ENCODE results near the gene RAB11FIP2. TPM values are rescaled to one million over a fixed set of nuclear protein-coding genes. Genes with fewer than 3 reads are reported as not detected.

The RAB11FIP2 gene
- total and polyA plus RNA-seq, 2 of the 8 experiments (the other 6 are each of a cell fraction or from before 2014, with no cell fraction given): 3.1 to 12.7 TPM

- H3K4me3 ChIP-seq (ENCODE audit: extremely low read depth in 1 of 4, insufficient read depth in 2 of 4, low read depth in 3 of 4, low read length in 4 of 4): no peak overlapping the region
- H4K8ac ChIP-seq (ENCODE audit: extremely low read depth, insufficient read depth, low read length): no peak overlapping the region
- no peak overlapping the region for H2BK15ac ChIP-seq (ENCODE audit: low read length)
- no peak overlapping the region for H3K14ac ChIP-seq (ENCODE audit: insufficient read length)
- no peak overlapping the region for H3K56ac ChIP-seq (replicated peaks; ENCODE audit: insufficient read length, low read depth, low read length)
- no peaks in the 10 kb centered on the region for H3K36me3 ChIP-seq (ENCODE audit: control insufficient read depth in 2 of 4, insufficient read depth in 4 of 4, low read length in 3 of 4)
- no peaks in the 10 kb centered on the region for H4K20me1 ChIP-seq (replicated peaks in 1 of 2; ENCODE audit: control insufficient read depth in 1 of 2, insufficient read depth in 2 of 2, low read length in 2 of 2)
- no peak overlapping the region for H3K9ac ChIP-seq (replicated peaks in 1 of 4; ENCODE audit: extremely low read depth in 1 of 4, low read depth in 3 of 4, low read length in 3 of 4)
- H3K4ac ChIP-seq (replicated peaks; ENCODE audit: insufficient read length, low read depth, low read length): no peak overlapping the region
- no peak overlapping the region for H3K4me2 ChIP-seq (ENCODE audit: insufficient read depth in 1 of 2, low read depth in 2 of 2, low read length in 2 of 2)
- H3K27ac ChIP-seq (ENCODE audit: low read depth, low read length): no peak overlapping the region
- WGBS, 2 experiments (ENCODE audit: extremely low coverage in 1 of 2, insufficient coverage in 1 of 2, insufficient read length in 1 of 2, insufficient replicate concordance in 2 of 2, low coverage in 1 of 2, low lambda C conversion rate in 2 of 2, missing lambda C conversion rate in 1 of 2): 86% methylated on average over 8 of the region's 8 CpGs; no CpG with 5 or more reads in 1 of the 2 experiments
- H3K27me3 ChIP-seq (replicated peaks in 1 of 4; ENCODE audit: control insufficient read depth in 3 of 4, extremely low read depth in 1 of 4, insufficient read depth in 3 of 4, low read length in 3 of 4): no peaks in the 10 kb centered on the region
- H2BK120ac ChIP-seq (replicated peaks; ENCODE audit: low read depth, low read length): no peak overlapping the region
- CTCF ChIA-PET (ENCODE audit: partially characterized antibody): interaction anchor here (1.1 to 1.3 kb wide), 2 partner anchors 8 to 9 kb away, joined by 3 read pairs; no protein-coding TSS in a partner anchor
- H3K79me1 ChIP-seq (ENCODE audit: low read depth, low read length): no peaks in the 10 kb centered on the region
- H3K79me2 ChIP-seq (ENCODE audit: control insufficient read depth in 1 of 2, insufficient read depth in 2 of 2, low read length in 2 of 2): no peaks in the 10 kb centered on the region
- no peak overlapping the region for H3K23ac ChIP-seq (ENCODE audit: insufficient read length)
- no peaks in the 10 kb centered on the region for H3K23me2 ChIP-seq (ENCODE audit: low read depth, low read length)
- no peak overlapping the region for H2AFZ ChIP-seq (ENCODE audit: low read length)
- FAIRE-seq (no peak), DNase-seq (ENCODE audit: low read depth in 1 of 2, low spot score in 2 of 2) (no peak)
- H2BK20ac ChIP-seq (ENCODE audit: low read length): no peak overlapping the region
- peaks cover 0 to 3% of the 10 kb centered on the region in 2 experiments; a peak in 1 of 4 replicates for H3K9me3 ChIP-seq (ENCODE audit: insufficient read depth in 2 of 2, low read depth in 1 of 2, low read length in 1 of 2)
- H2BK12ac ChIP-seq (ENCODE audit: low read depth, low read length): no peak overlapping the region
- no peak for TF ChIP-seq POU5F1 (IDR thresholded peaks at IDR 0.05; ENCODE audit: low read depth, low read length)
- TF ChIP-seq CBX5 (IDR thresholded peaks at IDR 0.05; ENCODE audit: low read depth, low read length): no peak
- no peak for TF ChIP-seq CTCF (IDR thresholded peaks at IDR 0.05; ENCODE audit: control extremely low read depth in 1 of 3, insufficient read depth in 1 of 3, low read depth in 1 of 3, low read length in 3 of 3)
- TF ChIP-seq RFX5 (IDR thresholded peaks at IDR 0.05; ENCODE audit: borderline replicate concordance, low read depth, low read length): no peak
- no peak for TF ChIP-seq SP1 (IDR thresholded peaks at IDR 0.05; ENCODE audit: low read depth, low read length)
- no peak overlapping the region for H3K18ac ChIP-seq (ENCODE audit: extremely low read depth, low read length)
- H2BK5ac ChIP-seq (ENCODE audit: low read depth, low read length): no peak overlapping the region
- POLR2A ChIA-PET (ENCODE audit: partially characterized antibody): no interaction called here
- peaks cover 0 to 11% (median 5%) of the 10 kb centered on the region in 4 experiments; a peak in 4 of 7 replicates for H3K4me1 ChIP-seq (replicated peaks in 1 of 4; ENCODE audit: control insufficient read depth in 3 of 4, insufficient read depth in 4 of 4, low read length in 3 of 4)
- H4K5ac ChIP-seq (ENCODE audit: insufficient read length, low read depth, low read length): no peak overlapping the region
- H4K91ac ChIP-seq (replicated peaks; ENCODE audit: insufficient read length, low read length): no peak overlapping the region
- H2AK5ac ChIP-seq (ENCODE audit: low read depth, low read length): no peak overlapping the region
These were observed 55.0 kb downstream of the RAB11FIP2 start for GRCh38 chr10:117991701-117992100.
